HepG2 (cell line): Measurements from ENCODE around the gene PISD. TPM values are rescaled to one million over a fixed set of nuclear protein-coding genes. Genes with fewer than 3 reads are reported as not detected.

Source experiments
- CBX5 ChIP-seq: sonication (generic); formaldehyde crosslinking; IDR thresholded peaks from 2 replicates; pipeline ENCODE4 v1.4.0; 2020; ENCODE audit warnings: missing genetic modification reagents, borderline replicate concordance
- ETV5 ChIP-seq: IDR thresholded peaks from 2 replicates; pipeline ENCODE4 v1.6.1; 2018; ENCODE audit warnings: missing biosample characterization, missing genetic modification reagents, inconsistent platforms, borderline replicate concordance
- GFI1 ChIP-seq: sonication (generic); formaldehyde crosslinking; IDR thresholded peaks from 2 replicates; pipeline ENCODE4 v1.5.0; 2020; ENCODE audit warnings: missing genetic modification reagents, mild to moderate bottlenecking, borderline replicate concordance
- KLF12 ChIP-seq: sonication (generic); formaldehyde crosslinking; IDR thresholded peaks from 2 replicates; pipeline ENCODE4 v1.4.0; 2020; ENCODE audit warnings: missing genetic modification reagents, borderline replicate concordance
- SETDB1 ChIP-seq: sonication (generic); formaldehyde crosslinking; IDR thresholded peaks from 2 replicates; pipeline ENCODE4 v1.5.1; 2020; ENCODE audit warnings: missing genetic modification reagents, mild to moderate bottlenecking, borderline replicate concordance
- ZNF207 ChIP-seq: fragments of 450-650 bp; IDR thresholded peaks from 2 replicates; pipeline ENCODE4 v1.6.1; 2016; ENCODE audit warnings: antibody characterized with exemption, borderline replicate concordance
- ZNF441 ChIP-seq: sonication (generic); formaldehyde crosslinking; IDR thresholded peaks from 2 replicates; pipeline ENCODE4 v1.7.0; 2021; ENCODE audit warnings: missing genetic modification reagents, borderline replicate concordance
- ZNF780A ChIP-seq: sonication (generic); formaldehyde crosslinking; IDR thresholded peaks from 2 replicates; pipeline ENCODE4 v1.8.0; 2022; ENCODE audit warnings: mild to moderate bottlenecking, missing genetic modification reagents, moderate library complexity
- polyA plus RNA-seq, 8 experiments: library from polyadenylated mRNA; depleted of rRNA in 3 of 8; stranded (reverse) in 7 of 8; unstranded in 1 of 8; fragments of >200 nt; fragmentation: Illumina TruSeq in 4 of 8; extraction: Trizol in 4 of 8; gene quantifications; 2 replicates each; pipeline versions ENCODE4 v1.2.1 to v1.2.3, GENCODE V29; 2011 to 2016; ENCODE audit warnings: low read depth in 4 of 8, missing spikeins in 1 of 8, mixed read lengths in 1 of 8; ENCODE audit not compliant: insufficient read depth in 1 of 8
- total RNA-seq, 5 experiments: library from RNA; depleted of rRNA; stranded (reverse); fragments of >200 nt; fragmentation: Illumina TruSeq; extraction: Trizol; gene quantifications; 2 replicates each; pipeline ENCODE4 v1.2.3, GENCODE V29; 2016; ENCODE audit warnings: low read depth in 1 of 5
- TF ChIP-seq, protein P1 (sequence below), 2 experiments: fragments of 450-650 bp in 1 of 2; sonication (generic) in 1 of 2; formaldehyde crosslinking; IDR thresholded peaks; 2 replicates each; pipeline versions ENCODE4 v1.5.0 to v1.8.0; 2020 to 2022; ENCODE audit warnings: mild to moderate bottlenecking in 1 of 2, missing genetic modification reagents in 1 of 2
- TF ChIP-seq, protein P2 (sequence below): sonication (generic); formaldehyde crosslinking; IDR thresholded peaks from 2 replicates; pipeline ENCODE4 v1.5.0; 2020; ENCODE audit warnings: missing genetic modification reagents
- TF ChIP-seq, protein P3 (sequence below), 2 experiments: sonication (generic) in 1 of 2; formaldehyde crosslinking in 1 of 2; IDR thresholded peaks; 2 replicates each; pipeline versions ENCODE4 v1.4.0 to v1.6.1; 2016 to 2020; ENCODE audit warnings: borderline replicate concordance in 1 of 2, low read depth in 1 of 2, mild to moderate bottlenecking in 1 of 2, missing genetic modification reagents in 1 of 2
- TF ChIP-seq, protein P4 (sequence below): sonication (generic); formaldehyde crosslinking; IDR thresholded peaks from 2 replicates; pipeline ENCODE4 v1.4.0; 2020; ENCODE audit warnings: missing genetic modification reagents, borderline replicate concordance
- TF ChIP-seq, protein P5 (sequence below): sonication (generic); formaldehyde crosslinking; IDR thresholded peaks from 2 replicates; pipeline ENCODE4 v1.5.0; 2020; ENCODE audit warnings: missing genetic modification reagents, mild to moderate bottlenecking, borderline replicate concordance
- TF ChIP-seq, protein P6 (sequence below): sonication (generic); formaldehyde crosslinking; IDR thresholded peaks from 2 replicates; pipeline ENCODE4 v1.4.0; 2020; ENCODE audit warnings: missing genetic modification reagents

Gene PISD
- total and polyA plus RNA-seq, 2 of the 13 experiments (the other 11 are each of a cell fraction or from before 2014, with no cell fraction given): 30.1 to 47.7 TPM

DNA sequence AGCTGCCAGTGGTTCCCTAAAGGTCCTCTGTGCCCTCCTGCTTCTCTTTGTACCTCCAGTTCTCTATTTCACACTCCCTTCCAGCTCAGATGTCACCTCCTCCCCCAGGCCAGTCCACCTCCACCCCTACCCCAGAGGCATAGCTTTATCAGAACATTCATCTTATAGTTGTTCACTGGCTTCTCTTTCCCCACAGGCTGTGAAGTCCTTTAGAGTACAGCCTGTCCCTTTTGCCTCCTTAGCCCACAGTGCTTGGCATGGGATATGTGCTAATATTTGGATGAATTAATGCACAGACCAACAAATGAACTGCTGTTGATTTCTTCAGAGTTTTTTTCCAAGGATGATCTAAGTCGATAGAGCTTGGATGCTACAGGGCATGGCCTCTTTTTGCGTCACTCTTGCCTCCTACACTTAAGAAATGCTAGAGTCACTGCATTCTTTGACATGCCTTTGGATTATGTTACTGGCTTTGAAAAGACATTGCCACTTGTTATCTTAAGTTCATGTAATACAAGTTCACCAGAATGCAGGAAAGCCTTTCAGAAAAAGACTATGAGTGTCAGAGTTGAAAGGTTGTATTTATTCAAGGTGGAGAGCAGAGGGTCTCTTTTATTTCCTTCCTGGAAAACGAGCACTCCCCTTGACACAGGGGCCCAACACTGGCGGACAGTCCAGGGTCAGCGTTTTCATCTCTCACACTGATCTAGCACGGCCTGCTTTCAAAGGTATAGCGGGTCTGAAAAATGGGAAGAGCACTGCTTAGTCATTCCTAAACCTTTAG is 75.7 kb downstream of the PISD start (continued):
- TF ChIP-seq, protein P1, sequence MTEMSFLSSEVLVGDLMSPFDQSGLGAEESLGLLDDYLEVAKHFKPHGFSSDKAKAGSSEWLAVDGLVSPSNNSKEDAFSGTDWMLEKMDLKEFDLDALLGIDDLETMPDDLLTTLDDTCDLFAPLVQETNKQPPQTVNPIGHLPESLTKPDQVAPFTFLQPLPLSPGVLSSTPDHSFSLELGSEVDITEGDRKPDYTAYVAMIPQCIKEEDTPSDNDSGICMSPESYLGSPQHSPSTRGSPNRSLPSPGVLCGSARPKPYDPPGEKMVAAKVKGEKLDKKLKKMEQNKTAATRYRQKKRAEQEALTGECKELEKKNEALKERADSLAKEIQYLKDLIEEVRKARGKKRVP (CRISPR knock-in tag; IDR thresholded peaks at IDR 0.05): no peak
- TF ChIP-seq, protein P2, sequence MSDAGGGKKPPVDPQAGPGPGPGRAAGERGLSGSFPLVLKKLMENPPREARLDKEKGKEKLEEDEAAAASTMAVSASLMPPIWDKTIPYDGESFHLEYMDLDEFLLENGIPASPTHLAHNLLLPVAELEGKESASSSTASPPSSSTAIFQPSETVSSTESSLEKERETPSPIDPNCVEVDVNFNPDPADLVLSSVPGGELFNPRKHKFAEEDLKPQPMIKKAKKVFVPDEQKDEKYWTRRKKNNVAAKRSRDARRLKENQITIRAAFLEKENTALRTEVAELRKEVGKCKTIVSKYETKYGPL: no peak
- TF ChIP-seq ZNF441 (CRISPR knock-in tag): 0 out of 2 replicates have a peak, but pooled peaks have one; percentile 37
- peak; percentile 71; the same call in 1 of the 2 replicates for TF ChIP-seq GFI1
- TF ChIP-seq ZNF780A: no peak
- no peak for TF ChIP-seq CBX5 (CRISPR knock-in tag)
- TF ChIP-seq, protein P3, sequence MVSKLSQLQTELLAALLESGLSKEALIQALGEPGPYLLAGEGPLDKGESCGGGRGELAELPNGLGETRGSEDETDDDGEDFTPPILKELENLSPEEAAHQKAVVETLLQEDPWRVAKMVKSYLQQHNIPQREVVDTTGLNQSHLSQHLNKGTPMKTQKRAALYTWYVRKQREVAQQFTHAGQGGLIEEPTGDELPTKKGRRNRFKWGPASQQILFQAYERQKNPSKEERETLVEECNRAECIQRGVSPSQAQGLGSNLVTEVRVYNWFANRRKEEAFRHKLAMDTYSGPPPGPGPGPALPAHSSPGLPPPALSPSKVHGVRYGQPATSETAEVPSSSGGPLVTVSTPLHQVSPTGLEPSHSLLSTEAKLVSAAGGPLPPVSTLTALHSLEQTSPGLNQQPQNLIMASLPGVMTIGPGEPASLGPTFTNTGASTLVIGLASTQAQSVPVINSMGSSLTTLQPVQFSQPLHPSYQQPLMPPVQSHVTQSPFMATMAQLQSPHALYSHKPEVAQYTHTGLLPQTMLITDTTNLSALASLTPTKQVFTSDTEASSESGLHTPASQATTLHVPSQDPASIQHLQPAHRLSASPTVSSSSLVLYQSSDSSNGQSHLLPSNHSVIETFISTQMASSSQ (IDR thresholded peaks at IDR 0.05; ENCODE audit: low read depth): peak; percentile 44; the same call in 1 of the 2 replicates
- TF ChIP-seq, protein P3 (CRISPR knock-in tag; IDR thresholded peaks at IDR 0.05; ENCODE audit: borderline replicate concordance): peak; percentile 80; the same call in 1 of the 2 replicates
- TF ChIP-seq ZNF207: no peak
- peak; percentile 92 for TF ChIP-seq ETV5
- TF ChIP-seq, protein P4, sequence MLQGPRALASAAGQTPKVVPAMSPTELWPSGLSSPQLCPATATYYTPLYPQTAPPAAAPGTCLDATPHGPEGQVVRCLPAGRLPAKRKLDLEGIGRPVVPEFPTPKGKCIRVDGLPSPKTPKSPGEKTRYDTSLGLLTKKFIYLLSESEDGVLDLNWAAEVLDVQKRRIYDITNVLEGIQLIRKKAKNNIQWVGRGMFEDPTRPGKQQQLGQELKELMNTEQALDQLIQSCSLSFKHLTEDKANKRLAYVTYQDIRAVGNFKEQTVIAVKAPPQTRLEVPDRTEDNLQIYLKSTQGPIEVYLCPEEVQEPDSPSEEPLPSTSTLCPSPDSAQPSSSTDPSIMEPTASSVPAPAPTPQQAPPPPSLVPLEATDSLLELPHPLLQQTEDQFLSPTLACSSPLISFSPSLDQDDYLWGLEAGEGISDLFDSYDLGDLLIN (CRISPR knock-in tag): no peak
- TF ChIP-seq SETDB1 (CRISPR knock-in tag): no peak
- TF ChIP-seq, protein P5, sequence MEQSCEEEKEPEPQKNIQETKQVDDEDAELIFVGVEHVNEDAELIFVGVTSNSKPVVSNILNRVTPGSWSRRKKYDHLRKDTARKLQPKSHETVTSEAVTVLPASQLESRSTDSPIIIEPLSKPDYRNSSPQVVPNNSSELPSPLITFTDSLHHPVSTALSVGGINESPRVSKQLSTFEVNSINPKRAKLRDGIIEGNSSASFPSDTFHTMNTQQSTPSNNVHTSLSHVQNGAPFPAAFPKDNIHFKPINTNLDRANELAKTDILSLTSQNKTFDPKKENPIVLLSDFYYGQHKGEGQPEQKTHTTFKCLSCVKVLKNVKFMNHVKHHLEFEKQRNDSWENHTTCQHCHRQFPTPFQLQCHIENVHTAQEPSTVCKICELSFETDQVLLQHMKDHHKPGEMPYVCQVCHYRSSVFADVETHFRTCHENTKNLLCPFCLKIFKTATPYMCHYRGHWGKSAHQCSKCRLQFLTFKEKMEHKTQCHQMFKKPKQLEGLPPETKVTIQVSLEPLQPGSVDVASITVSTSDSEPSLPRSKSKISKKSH (CRISPR knock-in tag): no peak
- TF ChIP-seq KLF12: no peak
- TF ChIP-seq, protein P6, sequence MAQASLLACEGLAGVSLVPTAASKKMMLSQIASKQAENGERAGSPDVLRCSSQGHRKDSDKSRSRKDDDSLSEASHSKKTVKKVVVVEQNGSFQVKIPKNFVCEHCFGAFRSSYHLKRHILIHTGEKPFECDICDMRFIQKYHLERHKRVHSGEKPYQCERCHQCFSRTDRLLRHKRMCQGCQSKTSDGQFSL: no peak
